22Rv1 (cell line): Measurements from ENCODE around the gene GRIP2.

Source experiments
- H3K27ac ChIP-seq: fragments of 450-650 bp; 2 replicates; pipeline ENCODE4 v1.5.1; 2017
- CTCF ChIP-seq: fragments of 450-650 bp; IDR thresholded peaks from 2 replicates; pipeline ENCODE4 v1.5.1; 2017; ENCODE audit warnings: mild to moderate bottlenecking
- ZFX ChIP-seq: fragments of 450-650 bp; IDR thresholded peaks from 2 replicates; pipeline ENCODE4 v1.6.1; 2017; ENCODE audit warnings: antibody characterized with exemption, borderline replicate concordance

Gene GRIP2

GRCh38 chr3:14455571-14456317, 84.4 kb downstream of the GRIP2 start:
- no peak for TF ChIP-seq CTCF
- no peak for TF ChIP-seq ZFX
- no peak overlapping the region for H3K27ac ChIP-seq

- no peak overlapping the region for H3K27ac ChIP-seq
- TF ChIP-seq ZFX (no peak), CTCF (no peak)
Observed at GRCh38 chr3:14454639-14455310, 85.4 kb downstream of the GRIP2 start.

- no peak overlapping the region for H3K27ac ChIP-seq
- no peak for TF ChIP-seq CTCF
- no peak for TF ChIP-seq ZFX
Observed at GRCh38 chr3:14453876-14454638, 86.1 kb downstream of the GRIP2 start.

GRCh38 chr3:14452740-14453710, 87.1 kb downstream of the GRIP2 start:
- TF ChIP-seq CTCF (no peak), ZFX (no peak)
- H3K27ac ChIP-seq: no peak overlapping the region

- TF ChIP-seq CTCF (no peak), ZFX (no peak)
- no peak overlapping the region for H3K27ac ChIP-seq
Observed at GRCh38 chr3:14451844-14452739, 88.0 kb downstream of the GRIP2 start.
